ENCODE data around the gene QRSL1.

GRCh38 chr6:106611030-106611429, 18.3 kb upstream of the QRSL1 start:
- TF ChIP-seq CTCF (conservative IDR thresholded peaks at IDR 0.05; ENCODE audit: low read depth, low read length) (no peak), RCOR1 (IDR thresholded peaks at IDR 0.05; ENCODE audit: insufficient replicate concordance, low read length) (no peak), RAD21 (IDR thresholded peaks at IDR 0.05; ENCODE audit: low read length) (no peak), POLR2A (IDR thresholded peaks at IDR 0.05; ENCODE audit: low read depth, low read length) (no peak), CEBPB (IDR thresholded peaks at IDR 0.05; ENCODE audit: low read depth, low read length) (no peak), BHLHE40 (IDR thresholded peaks at IDR 0.05; ENCODE audit: low read depth, low read length) (no peak)

Measured in IMR-90 (cell line).